ENCODE results near the gene DNAJA2. TPM values are rescaled to one million over a fixed set of nuclear protein-coding genes. Genes with fewer than 3 reads are reported as not detected.

Gene DNAJA2
- total RNA-seq, 4 donors from 2014 or later, result 40.4 to 65.4 (median 47.9) TPM

GRCh38 chr16:46968063-46968435, 5.4 kb downstream of the DNAJA2 start:
- ATAC-seq (ENCODE audit: low FRiP score) (no peak), DNase-seq (ENCODE audit: low spot score) (no peak)
- no peak for TF ChIP-seq CTCF (IDR thresholded peaks at IDR 0.05)

- DNase-seq (ENCODE audit: low spot score) (no peak), ATAC-seq (ENCODE audit: low FRiP score) (no peak)
- TF ChIP-seq CTCF (IDR thresholded peaks at IDR 0.05), result no peak
Measured at GRCh38 chr16:46962629-46963028, 10.8 kb downstream of the DNAJA2 start.

GRCh38 chr16:46961373-46962353, 11.8 kb downstream of the DNAJA2 start:
- TF ChIP-seq CTCF (IDR thresholded peaks at IDR 0.05), result no peak
- ATAC-seq (ENCODE audit: low FRiP score), result no peak
- no peak for DNase-seq (ENCODE audit: low spot score)

GRCh38 chr16:46954562-46954961, 18.9 kb downstream of the DNAJA2 start:
- DNase-seq (ENCODE audit: low spot score) (no peak), ATAC-seq (ENCODE audit: low FRiP score) (no peak)
- no peak for TF ChIP-seq CTCF (IDR thresholded peaks at IDR 0.05)

- DNase-seq (ENCODE audit: low spot score), result no peak
- TF ChIP-seq CTCF (IDR thresholded peaks at IDR 0.05), result no peak
- no peak for ATAC-seq (ENCODE audit: low FRiP score)
Measured at GRCh38 chr16:46950009-46950408, 23.5 kb downstream of the DNAJA2 start.

GRCh38 chr16:46949241-46949892, 24.1 kb downstream of the DNAJA2 start:
- no peak for TF ChIP-seq CTCF (IDR thresholded peaks at IDR 0.05)
- no peak for DNase-seq (ENCODE audit: low spot score)
- no peak for ATAC-seq (ENCODE audit: low FRiP score)
